ENCODE measurements around the gene TMEM129. TPM values are rescaled to one million over a fixed set of nuclear protein-coding genes. Genes with fewer than 3 reads are reported as not detected.

TMEM129 gene
- total RNA-seq, 1 experiment from 2014 or later, result 18.6 TPM

DNA sequence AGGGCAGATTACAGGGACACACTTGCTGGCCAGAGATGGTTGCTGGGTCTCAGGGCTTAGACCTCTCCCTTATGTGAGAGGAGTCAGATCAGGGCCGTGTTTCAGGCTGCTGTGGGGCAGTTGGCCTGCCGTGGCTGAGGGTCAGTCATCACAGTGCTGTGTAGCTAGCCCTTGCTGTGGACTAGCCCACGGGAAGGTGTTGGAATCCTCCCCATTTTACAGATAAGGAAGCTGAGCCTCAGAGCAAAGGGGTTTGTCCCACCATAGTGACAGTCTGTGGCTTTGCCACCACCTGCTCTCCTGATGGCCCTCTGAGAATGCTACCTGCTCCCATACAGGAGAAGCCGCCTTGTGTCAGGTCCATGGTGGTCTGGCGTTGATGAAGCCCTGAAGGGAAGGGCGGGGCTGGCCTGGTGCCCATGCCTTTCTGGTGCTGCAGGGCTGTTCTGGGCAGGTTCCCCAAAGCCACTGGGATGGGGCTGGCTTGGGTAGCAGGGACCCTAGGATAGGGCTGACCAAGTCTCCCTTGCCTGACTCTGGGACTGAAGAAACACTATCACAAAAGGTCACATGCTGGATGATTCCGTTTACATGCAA is 34.6 kb downstream of the TMEM129 start:
- H3K4me1 ChIP-seq, result 0 out of 2 replicates have a peak, but pooled peaks cover 6% of the 10 kb centered on the region
- no peaks in the 10 kb centered on the region for H3K9me3 ChIP-seq (replicated peaks)
- DNase-seq, result no peak
- H3K4me3 ChIP-seq, result no peak overlapping the region
- peaks cover 13% of the 10 kb centered on the region for H3K36me3 ChIP-seq
- H3K27me3 ChIP-seq, result no peaks in the 10 kb centered on the region; the same call in 1 of the 2 replicates
- H3K27ac ChIP-seq, result no peak overlapping the region

DNA sequence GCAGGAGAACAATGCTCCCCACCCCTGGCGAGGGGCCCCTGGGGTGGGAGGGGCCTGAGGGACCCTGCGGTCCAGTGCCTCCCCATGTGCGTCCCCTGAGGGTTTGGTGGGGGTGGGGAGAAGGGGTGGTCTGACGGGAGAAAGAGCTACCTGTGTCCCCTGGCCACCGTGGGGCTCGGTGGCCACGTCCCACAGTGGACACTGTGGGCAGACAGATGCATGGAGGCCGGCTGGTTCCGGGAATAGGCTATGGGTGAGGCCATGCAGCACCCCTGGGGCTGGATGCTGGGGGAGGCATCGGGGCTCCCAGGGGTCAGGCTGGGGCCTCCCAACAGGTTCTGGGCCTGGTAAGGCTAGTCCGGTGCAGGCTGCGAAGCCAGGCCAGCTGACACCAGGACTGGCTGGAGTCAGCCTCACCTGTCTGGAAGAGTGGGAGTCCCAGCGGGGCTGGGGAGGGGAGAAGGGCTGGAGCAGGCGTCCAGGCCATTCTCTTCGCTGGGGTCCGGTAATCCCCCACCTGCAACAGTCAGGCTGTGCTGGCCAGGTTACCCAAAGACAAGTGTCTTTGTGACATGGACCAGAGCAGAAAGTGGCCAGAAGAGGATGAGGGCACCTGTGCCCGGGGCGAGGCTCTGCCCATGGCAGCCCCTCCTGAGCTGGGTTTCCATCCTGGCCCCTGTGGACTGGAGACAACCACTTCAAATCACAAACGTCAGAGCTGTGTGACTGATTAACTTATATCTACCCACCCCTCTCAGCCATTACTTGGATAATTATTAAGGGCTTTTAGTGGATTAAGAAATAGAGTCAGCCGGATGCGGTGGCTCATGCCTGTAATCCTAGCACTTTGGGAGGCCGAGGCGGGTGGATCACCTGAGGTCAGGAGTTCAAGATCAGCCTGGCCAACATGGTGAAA is 35.6 kb downstream of the TMEM129 start:
- peak in 1 of 2 experiments; percentile 41 for DNase-seq
- H3K27me3 ChIP-seq, result no peaks in the 10 kb centered on the region; the same call in 1 of the 2 replicates
- no peak overlapping the region for H3K4me3 ChIP-seq

DNA sequence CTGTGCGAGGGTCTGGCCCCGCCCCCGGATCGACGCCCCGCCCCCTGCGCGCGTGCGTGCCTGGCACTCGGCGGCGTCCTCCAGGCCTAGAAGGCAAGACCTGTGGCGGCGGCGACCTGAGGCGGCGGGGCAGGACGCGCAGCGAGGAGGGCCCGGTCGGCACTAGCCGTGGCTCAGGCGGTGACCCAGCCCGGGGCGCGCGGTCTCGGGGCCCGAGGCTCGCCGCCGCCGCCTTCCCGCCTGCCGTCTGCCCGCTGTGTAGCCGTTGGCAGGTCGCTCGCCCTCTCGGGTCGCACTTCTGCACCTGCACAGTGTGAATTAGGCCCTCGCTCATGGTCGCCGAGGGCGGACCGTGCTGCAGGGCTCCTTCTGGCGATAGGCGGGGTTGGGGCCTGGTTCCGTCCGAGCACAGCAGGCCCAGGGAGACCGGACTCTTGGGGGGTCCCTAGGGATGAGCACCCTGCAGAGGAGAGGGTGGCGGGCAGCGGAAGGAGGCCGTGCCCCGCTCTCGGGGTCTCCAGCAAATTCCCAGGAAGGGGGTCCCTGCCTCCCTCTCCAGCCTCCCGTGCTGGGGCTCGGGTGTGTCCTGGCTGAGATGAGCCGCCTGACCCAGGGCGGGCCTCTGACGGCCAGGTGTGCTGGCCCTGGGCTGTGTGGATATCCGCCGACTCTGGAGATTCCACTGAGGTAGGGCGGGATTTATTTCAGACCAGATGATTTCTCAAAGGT is 36.5 kb downstream of the TMEM129 start:
- Histone ChIP-seq H3K4me3 (no peak overlapping the region), H3K27ac (no peak overlapping the region), H3K9me3 (replicated peaks) (no peaks in the 10 kb centered on the region), H3K4me1 (0 out of 2 replicates have a peak, but pooled peaks cover 6% of the 10 kb centered on the region), H3K36me3 (no peaks in the 10 kb centered on the region), H3K27me3 (no peaks in the 10 kb centered on the region; the same call in 1 of the 2 replicates)
- no peak for DNase-seq

More for the DNA sequence above, 35.6 kb downstream of the TMEM129 start:
- Histone ChIP-seq H3K27ac (no peak overlapping the region), H3K9me3 (replicated peaks) (no peaks in the 10 kb centered on the region), H3K36me3 (peaks cover 3% of the 10 kb centered on the region), H3K4me1 (0 out of 2 replicates have a peak, but pooled peaks cover 6% of the 10 kb centered on the region)

DNA sequence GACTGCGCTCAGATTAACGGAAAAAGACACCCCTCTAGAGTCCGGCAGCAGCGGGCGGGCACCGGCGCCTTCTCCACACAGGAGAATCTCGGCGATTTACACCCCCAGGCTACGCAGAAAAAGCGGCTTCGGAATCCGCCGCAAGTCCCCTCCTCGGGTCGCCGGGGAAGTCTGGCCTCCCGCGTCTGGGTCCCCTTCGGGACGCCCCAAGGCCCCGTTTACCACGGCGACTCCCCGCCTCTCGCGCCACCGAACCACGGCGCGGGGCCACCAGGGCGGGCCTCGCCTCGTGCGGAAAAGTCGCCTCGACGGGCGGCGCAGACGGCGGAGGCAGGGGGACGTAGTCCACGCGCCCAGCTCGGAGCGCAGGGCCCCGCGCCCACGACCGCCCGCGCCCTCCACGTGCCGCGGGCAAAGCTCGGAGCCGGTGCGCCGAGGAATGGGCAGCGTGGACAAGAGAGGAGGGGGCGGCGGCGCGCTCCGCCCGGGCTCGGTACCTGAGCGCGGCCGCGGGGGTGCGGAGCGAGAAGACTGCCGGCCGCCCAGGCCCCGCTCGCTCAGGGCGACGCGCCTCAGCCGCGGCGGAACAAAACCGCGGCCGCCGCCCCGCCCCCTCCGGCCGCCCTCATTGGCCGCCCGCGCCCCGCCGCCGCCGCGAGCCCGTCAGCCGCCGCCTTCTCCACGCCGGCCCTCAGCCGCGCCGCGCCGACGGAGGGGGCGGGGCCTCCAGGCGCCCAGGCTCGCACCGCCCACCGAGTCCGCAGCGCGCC is 37.2 kb downstream of the TMEM129 start, which contains the start of gene FAM53A:
FAM53A (minus strand) TSS at position 578 of the 770 bp plus-strand sequence. CDS start 15,572 bp downstream, outside the sequence.
- H3K4me3 ChIP-seq, result peak within 1 kb of the TSS; percentile 57
- peak; percentile 45 to 66 for DNase-seq
- no peaks in the 10 kb centered on the region for H3K36me3 ChIP-seq
- no peaks in the 10 kb centered on the region; the same call in 1 of the 2 replicates for H3K27me3 ChIP-seq
- H3K27ac ChIP-seq, result no peak within 1 kb of the TSS
- H3K9me3 ChIP-seq (replicated peaks), result no peaks in the 10 kb centered on the region
- 0 out of 2 replicates have a peak, but pooled peaks cover 6% of the 10 kb centered on the region for H3K4me1 ChIP-seq

DNA sequence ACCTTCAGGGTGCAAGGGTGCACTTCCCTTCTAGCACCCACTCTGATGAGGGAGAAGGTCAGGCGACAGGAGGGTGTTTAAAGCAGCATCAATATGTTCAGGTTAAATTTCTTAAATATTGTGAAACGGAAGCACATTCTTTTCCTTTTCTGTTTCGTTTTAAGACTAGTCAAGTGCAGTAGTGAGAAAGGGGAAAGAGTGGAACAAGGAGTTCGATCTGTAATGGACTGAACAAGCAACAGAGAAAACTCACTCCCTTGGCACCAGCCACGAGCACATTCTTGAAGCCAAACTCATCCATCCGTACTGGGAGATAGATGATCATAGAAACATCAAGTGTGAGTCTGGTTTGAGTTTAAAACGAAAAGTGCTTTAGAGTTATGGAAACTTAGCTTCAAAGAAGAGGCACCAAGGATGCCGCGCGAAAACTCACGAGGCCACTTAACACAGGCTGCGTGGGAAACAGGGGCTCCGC is 37.8 kb downstream of the TMEM129 start:
- Histone ChIP-seq H3K27ac (no peak overlapping the region), H3K9me3 (replicated peaks) (no peaks in the 10 kb centered on the region), H3K27me3 (no peaks in the 10 kb centered on the region; the same call in 1 of the 2 replicates), H3K4me3 (peak overlapping the region; percentile 57), H3K4me1 (0 out of 2 replicates have a peak, but pooled peaks cover 6% of the 10 kb centered on the region), H3K36me3 (no peaks in the 10 kb centered on the region)
- no peak for DNase-seq

GRCh38 chr4:1682860-1683259 is 38.3 kb downstream of the TMEM129 start:
- H3K27ac ChIP-seq, result no peak overlapping the region
- H3K27me3 ChIP-seq, result no peaks in the 10 kb centered on the region; the same call in 1 of the 2 replicates
- H3K9me3 ChIP-seq (replicated peaks), result no peaks in the 10 kb centered on the region
- DNase-seq, result no peak
- no peaks in the 10 kb centered on the region for H3K36me3 ChIP-seq
- H3K4me3 ChIP-seq, result no peak overlapping the region
- 0 out of 2 replicates have a peak, but pooled peaks cover 6% of the 10 kb centered on the region for H3K4me1 ChIP-seq

DNA sequence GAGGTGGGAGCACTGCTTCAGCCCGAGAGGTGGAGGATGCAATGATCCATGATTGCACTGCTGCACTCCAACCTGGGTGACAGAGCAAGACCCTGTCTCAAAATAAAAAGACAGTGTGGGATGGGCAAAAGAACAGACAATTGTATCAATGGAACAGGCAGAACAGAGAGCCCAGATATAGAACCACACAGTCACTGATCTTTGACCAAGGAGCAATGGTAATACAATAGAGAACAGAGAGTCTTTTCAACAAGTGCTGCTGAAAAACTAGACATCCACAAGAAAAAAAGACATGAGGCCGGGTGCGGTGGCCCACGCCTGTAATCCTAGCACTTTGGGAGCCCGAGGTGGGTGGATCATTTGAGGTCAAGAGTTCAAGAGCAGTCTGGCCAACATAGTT is 42.9 kb downstream of the TMEM129 start:
- H3K27ac ChIP-seq, result no peak overlapping the region
- H3K9me3 ChIP-seq (replicated peaks), result no peaks in the 10 kb centered on the region
- peaks cover 3% of the 10 kb centered on the region for H3K27me3 ChIP-seq
- H3K36me3 ChIP-seq, result no peaks in the 10 kb centered on the region
- no peak overlapping the region for H3K4me3 ChIP-seq
- DNase-seq, result no peak
- 0 out of 2 replicates have a peak, but pooled peaks cover 2% of the 10 kb centered on the region for H3K4me1 ChIP-seq

DNA sequence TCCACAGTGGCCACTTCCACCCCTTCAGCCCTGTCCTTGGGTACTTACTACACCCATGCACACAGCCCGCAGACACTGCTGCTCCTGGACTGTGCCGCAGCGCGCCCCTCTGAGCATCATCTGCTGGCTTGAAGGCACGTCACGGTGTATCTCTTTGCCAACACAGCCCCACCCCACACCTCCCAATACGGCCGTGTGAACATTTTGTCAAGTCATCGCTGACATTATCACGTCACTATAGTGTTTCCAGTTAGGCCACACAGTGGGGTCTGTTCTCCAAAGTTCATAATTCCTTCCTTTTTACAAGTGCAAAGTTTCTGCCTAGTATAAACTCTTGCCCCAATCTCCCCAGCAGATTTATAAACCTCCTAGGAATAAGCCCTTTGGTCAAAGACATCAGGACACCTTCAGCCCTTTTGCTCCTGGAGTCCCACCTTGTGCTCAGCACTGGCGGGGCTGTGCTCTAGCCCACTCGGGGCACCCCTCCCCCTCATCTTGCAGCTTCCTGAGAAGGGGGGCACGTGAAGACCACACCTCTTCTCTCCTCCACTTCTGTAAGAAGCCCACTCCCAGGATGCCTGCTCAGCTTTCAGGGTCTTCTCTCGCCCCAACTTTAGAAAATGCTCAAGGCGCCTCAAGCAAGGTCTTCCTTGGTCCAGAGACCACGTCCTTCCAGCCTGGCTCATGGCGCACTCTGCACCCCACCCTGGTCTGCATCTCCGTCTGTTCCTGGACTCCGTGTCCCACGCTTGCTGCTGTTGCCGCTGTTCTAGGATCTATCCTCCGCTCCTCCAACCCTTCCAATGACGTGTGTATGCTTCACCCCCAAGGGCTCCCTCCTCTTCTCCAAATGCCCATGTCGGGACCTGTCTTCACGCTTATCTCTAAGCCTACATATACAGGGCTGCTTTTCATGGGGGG is 44.3 kb downstream of the TMEM129 start:
- Histone ChIP-seq H3K9me3 (replicated peaks) (no peaks in the 10 kb centered on the region), H3K4me3 (no peak overlapping the region), H3K4me1 (no peaks in the 10 kb centered on the region), H3K27ac (no peak overlapping the region), H3K27me3 (peaks cover 3% of the 10 kb centered on the region; the same call in 1 of the 2 replicates), H3K36me3 (no peaks in the 10 kb centered on the region)
- DNase-seq, result no peak

GRCh38 chr4:1675802-1676137 is 45.4 kb downstream of the TMEM129 start:
- no peaks in the 10 kb centered on the region for H3K36me3 ChIP-seq
- H3K9me3 ChIP-seq (replicated peaks), result no peaks in the 10 kb centered on the region
- no peak overlapping the region for H3K4me3 ChIP-seq
- peaks cover 3% of the 10 kb centered on the region; the same call in 1 of the 2 replicates for H3K27me3 ChIP-seq
- H3K27ac ChIP-seq, result no peak overlapping the region
- no peak for DNase-seq
- H3K4me1 ChIP-seq, result no peaks in the 10 kb centered on the region

GRCh38 chr4:1675136-1675801 is 45.9 kb downstream of the TMEM129 start:
- no peak overlapping the region for H3K27ac ChIP-seq
- H3K36me3 ChIP-seq, result no peaks in the 10 kb centered on the region
- H3K4me1 ChIP-seq, result no peaks in the 10 kb centered on the region
- H3K27me3 ChIP-seq, result peaks cover 3% of the 10 kb centered on the region; the same call in 1 of the 2 replicates
- DNase-seq, result no peak
- H3K9me3 ChIP-seq (replicated peaks), result no peaks in the 10 kb centered on the region
- H3K4me3 ChIP-seq, result no peak overlapping the region

GRCh38 chr4:1674682-1675081 is 46.4 kb downstream of the TMEM129 start:
- Histone ChIP-seq H3K9me3 (replicated peaks) (no peaks in the 10 kb centered on the region), H3K36me3 (no peaks in the 10 kb centered on the region), H3K27me3 (peaks cover 3% of the 10 kb centered on the region; the same call in 1 of the 2 replicates), H3K4me1 (no peaks in the 10 kb centered on the region), H3K27ac (no peak overlapping the region), H3K4me3 (no peak overlapping the region)
- no peak for DNase-seq

DNA sequence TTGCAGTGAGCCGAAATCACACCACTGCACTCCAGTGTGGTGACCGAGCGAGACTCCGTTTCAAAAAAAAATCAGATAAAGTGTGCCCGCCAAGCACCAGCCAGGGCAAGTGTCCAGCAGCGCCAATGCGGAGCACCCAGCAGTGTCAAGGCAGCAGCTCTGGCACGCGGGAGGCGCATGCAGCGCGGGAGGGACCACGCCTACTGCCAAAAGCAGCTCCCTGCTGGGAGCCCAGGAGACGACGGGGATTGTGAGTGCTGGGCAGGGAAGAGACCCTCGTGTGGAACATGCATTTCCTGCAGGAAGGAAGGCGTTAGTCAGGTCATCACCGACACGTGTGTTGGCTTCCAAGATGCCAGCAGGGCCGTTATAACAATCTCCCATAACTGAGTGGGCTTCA is 47.5 kb downstream of the TMEM129 start:
- Histone ChIP-seq H3K4me3 (no peak overlapping the region), H3K27ac (no peak overlapping the region), H3K36me3 (no peaks in the 10 kb centered on the region), H3K9me3 (replicated peaks) (no peaks in the 10 kb centered on the region), H3K4me1 (no peaks in the 10 kb centered on the region), H3K27me3 (peaks cover 3% of the 10 kb centered on the region; the same call in 1 of the 2 replicates)
- no peak for DNase-seq

Data from SJCRH30 (cell line).